ENCODE measurements around the gene STPG1.

STPG1 gene

GRCh38 chr1:24369801-24370200 is 43.8 kb downstream of the STPG1 start:
- no peak for DNase-seq (ENCODE audit: low read depth)

- DNase-seq (ENCODE audit: low read depth): no peak
Observed at GRCh38 chr1:24369199-24369598, 44.4 kb downstream of the STPG1 start.

GRCh38 chr1:24366707-24367106 is 46.9 kb downstream of the STPG1 start:
- no peak for DNase-seq (ENCODE audit: low read depth)

- DNase-seq (ENCODE audit: low read depth): no peak
Observed at GRCh38 chr1:24364975-24365678, 48.5 kb downstream of the STPG1 start.

- DNase-seq (ENCODE audit: low read depth): no peak
Observed at GRCh38 chr1:24364605-24364974, 49.0 kb downstream of the STPG1 start.

- DNase-seq (ENCODE audit: low read depth): no peak
Observed at GRCh38 chr1:24363994-24364393, 49.6 kb downstream of the STPG1 start.

GRCh38 chr1:24362982-24363614 is 50.5 kb downstream of the STPG1 start:
- DNase-seq (ENCODE audit: low read depth): no peak

- DNase-seq (ENCODE audit: low read depth): no peak
Observed at GRCh38 chr1:24362396-24362795, 51.2 kb downstream of the STPG1 start.

- DNase-seq (ENCODE audit: low read depth): no peak
Observed at GRCh38 chr1:24361811-24362210, 51.8 kb downstream of the STPG1 start.

- no peak for DNase-seq (ENCODE audit: low read depth)
Observed at GRCh38 chr1:24360681-24361080, 52.9 kb downstream of the STPG1 start.

- no peak for DNase-seq (ENCODE audit: low read depth)
Observed at GRCh38 chr1:24357038-24357437, 56.5 kb downstream of the STPG1 start.

GRCh38 chr1:24355466-24355865 is 58.1 kb downstream of the STPG1 start:
- no peak for DNase-seq (ENCODE audit: low read depth)

- no peak for DNase-seq (ENCODE audit: low read depth)
Observed at GRCh38 chr1:24353292-24353891, 60.2 kb downstream of the STPG1 start.

- DNase-seq (ENCODE audit: low read depth): no peak
Observed at GRCh38 chr1:24351918-24352627, 61.5 kb downstream of the STPG1 start.

- no peak for DNase-seq (ENCODE audit: low read depth)
Observed at GRCh38 chr1:24351247-24351646, 62.3 kb downstream of the STPG1 start.

- no peak for DNase-seq (ENCODE audit: low read depth)
Observed at GRCh38 chr1:24349891-24350290, 63.7 kb downstream of the STPG1 start.

- no peak for DNase-seq (ENCODE audit: low read depth)
Observed at GRCh38 chr1:24348196-24348595, 65.4 kb downstream of the STPG1 start.

- no peak for DNase-seq (ENCODE audit: low read depth)
Observed at GRCh38 chr1:24347159-24347934, 66.2 kb downstream of the STPG1 start.

- no peak for DNase-seq (ENCODE audit: low read depth)
Observed at GRCh38 chr1:24345334-24345733, 68.2 kb downstream of the STPG1 start.

GRCh38 chr1:24344090-24344742 is 69.4 kb downstream of the STPG1 start:
- no peak for DNase-seq (ENCODE audit: low read depth)

GRCh38 chr1:24343412-24344089 is 70.0 kb downstream of the STPG1 start:
- no peak for DNase-seq (ENCODE audit: low read depth)
